Measurements from ENCODE around the gene MSTN.

DNA sequence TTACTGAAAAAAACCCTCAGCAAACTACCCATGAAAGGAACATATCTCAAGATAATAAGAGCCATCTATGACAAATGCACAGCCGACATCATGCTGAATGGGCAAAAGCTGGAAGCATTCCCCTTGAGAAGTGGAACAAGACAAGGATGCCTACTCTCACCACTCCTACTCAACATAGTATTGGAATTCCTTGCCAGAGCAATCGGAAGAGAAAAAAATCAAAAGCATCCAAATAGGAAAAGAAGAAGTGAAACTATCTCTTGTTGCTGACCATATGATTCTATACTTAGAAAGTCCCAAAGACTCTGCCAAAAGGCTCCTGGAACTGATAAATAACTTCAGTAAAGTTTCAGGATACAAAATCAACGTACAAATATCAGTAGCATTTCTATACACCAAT lies 40.6 kb upstream of the MSTN start:
- TF ChIP-seq CTCF (IDR thresholded peaks at IDR 0.05; ENCODE audit: low read depth, low read length, poor library complexity, severe bottlenecking) (no peak), EZH2phosphoT487 (IDR thresholded peaks at IDR 0.05; ENCODE audit: borderline replicate concordance, low read length) (no peak)
